Activated T-helper 1 cell treated with anti-CD3 and anti-CD28 coated beads, Interleukin-12 subunit alpha, Interleukin-12 subunit beta, Interleukin-2, Interleukin-4 antibody, amounts not matched to agents 30 ng/mL and 10 ng/mL and 1 ng/mL, durations not matched to agents 14 hours and 24 hours and 36 hours (primary cell): Measurements from ENCODE around the gene FBXL7. TPM values are rescaled to one million over a fixed set of nuclear protein-coding genes. Genes with fewer than 3 reads are reported as not detected.

ENCODE experiments used
- DNase-seq: peaks from one replicate; pipeline ENCODE4 v3.0.0; 2021; ENCODE audit warnings: low spot score
- H3K27ac Mint-ChIP-seq: one replicate; pipeline ENCODE4 v1.8.0; 2021; ENCODE audit warnings: mild to moderate bottlenecking, mixed read lengths
- H3K27me3 Mint-ChIP-seq: one replicate; pipeline ENCODE4 v1.8.0; 2022; ENCODE audit warnings: mild to moderate bottlenecking, moderate library complexity, mixed read lengths; ENCODE audit not compliant: insufficient read depth
- H3K36me3 Mint-ChIP-seq: one replicate; pipeline ENCODE4 v1.8.0; 2021; ENCODE audit warnings: low read depth, mixed read lengths
- H3K4me1 Mint-ChIP-seq: one replicate; pipeline ENCODE4 v1.8.0; 2021; ENCODE audit warnings: low read depth, mixed read lengths
- H3K4me3 Mint-ChIP-seq: one replicate; pipeline ENCODE4 v1.8.0; 2021; ENCODE audit warnings: mild to moderate bottlenecking, moderate library complexity, mixed read lengths
- H3K9me3 Mint-ChIP-seq: one replicate; pipeline ENCODE4 v1.8.0; 2021; ENCODE audit warnings: mixed read lengths
- intact Hi-C: fragments of 100-400 bp; cut with micrococcal nuclease; formaldehyde crosslinking; loops from one replicate; pipeline ENCODE4 v1.15.1; 2024
- total RNA-seq: library from RNA; stranded (reverse); gene quantifications from 2 replicates; pipeline ENCODE4 v1.2.3, GENCODE V29; 2022

FBXL7 gene
- total RNA-seq, 1 donor from 2014 or later = not detected

GRCh38 chr5:15904899-15905830, 405.2 kb downstream of the FBXL7 start:
- DNase-seq = no peak
- H3K27ac Mint-ChIP-seq = no peak overlapping the region
- no peaks in the 10 kb centered on the region for H3K36me3 Mint-ChIP-seq
- no peaks in the 10 kb centered on the region for H3K9me3 Mint-ChIP-seq
- H3K4me1 Mint-ChIP-seq = no peaks in the 10 kb centered on the region
- no peak overlapping the region for H3K4me3 Mint-ChIP-seq
- H3K27me3 Mint-ChIP-seq = no peaks in the 10 kb centered on the region
- intact Hi-C loops = no loop called here

GRCh38 chr5:15914638-15915037, 414.7 kb downstream of the FBXL7 start:
- Mint-ChIP-seq H3K27ac (no peak overlapping the region), H3K4me3 (no peak overlapping the region), H3K9me3 (peaks cover 8% of the 10 kb centered on the region), H3K4me1 (no peaks in the 10 kb centered on the region), H3K27me3 (no peaks in the 10 kb centered on the region), H3K36me3 (no peaks in the 10 kb centered on the region)
- no peak for DNase-seq
- intact Hi-C loops = no loop called here

- DNase-seq = no peak
- Mint-ChIP-seq H3K9me3 (peaks cover 8% of the 10 kb centered on the region), H3K4me1 (no peaks in the 10 kb centered on the region), H3K27ac (no peak overlapping the region), H3K27me3 (peaks cover 1% of the 10 kb centered on the region), H3K36me3 (no peaks in the 10 kb centered on the region), H3K4me3 (no peak overlapping the region)
- intact Hi-C loops = no loop called here
Observed at GRCh38 chr5:15926586-15926985, 426.6 kb downstream of the FBXL7 start.

GRCh38 chr5:15927710-15928380, 427.9 kb downstream of the FBXL7 start:
- Mint-ChIP-seq H3K4me1 (no peaks in the 10 kb centered on the region), H3K9me3 (peaks cover 18% of the 10 kb centered on the region), H3K4me3 (no peak overlapping the region), H3K36me3 (no peaks in the 10 kb centered on the region), H3K27me3 (no peaks in the 10 kb centered on the region), H3K27ac (no peak overlapping the region)
- intact Hi-C loops = no loop called here
- no peak for DNase-seq

GRCh38 chr5:15929611-15930263, 429.8 kb downstream of the FBXL7 start:
- peaks cover 19% of the 10 kb centered on the region for H3K9me3 Mint-ChIP-seq
- H3K27ac Mint-ChIP-seq = no peak overlapping the region
- intact Hi-C loops = no loop called here
- no peaks in the 10 kb centered on the region for H3K36me3 Mint-ChIP-seq
- no peaks in the 10 kb centered on the region for H3K27me3 Mint-ChIP-seq
- no peak for DNase-seq
- no peaks in the 10 kb centered on the region for H3K4me1 Mint-ChIP-seq
- H3K4me3 Mint-ChIP-seq = no peak overlapping the region

- H3K27ac Mint-ChIP-seq = no peak overlapping the region
- no peaks in the 10 kb centered on the region for H3K4me1 Mint-ChIP-seq
- H3K36me3 Mint-ChIP-seq = no peaks in the 10 kb centered on the region
- intact Hi-C loops = no loop called here
- H3K9me3 Mint-ChIP-seq = peaks cover 16% of the 10 kb centered on the region
- DNase-seq = no peak
- H3K27me3 Mint-ChIP-seq = no peaks in the 10 kb centered on the region
- H3K4me3 Mint-ChIP-seq = no peak overlapping the region
Observed at GRCh38 chr5:15932066-15932465, 432.1 kb downstream of the FBXL7 start.

GRCh38 chr5:15933259-15934207, 433.6 kb downstream of the FBXL7 start:
- Mint-ChIP-seq H3K27ac (no peak overlapping the region), H3K9me3 (peaks cover 21% of the 10 kb centered on the region), H3K27me3 (no peaks in the 10 kb centered on the region), H3K36me3 (no peaks in the 10 kb centered on the region), H3K4me3 (no peak overlapping the region), H3K4me1 (no peaks in the 10 kb centered on the region)
- intact Hi-C loops = no loop called here
- no peak for DNase-seq

GRCh38 chr5:15936505-15937245, 436.7 kb downstream of the FBXL7 start:
- Mint-ChIP-seq H3K4me1 (no peaks in the 10 kb centered on the region), H3K36me3 (no peaks in the 10 kb centered on the region), H3K27ac (no peak overlapping the region), H3K4me3 (no peak overlapping the region), H3K9me3 (peaks cover 21% of the 10 kb centered on the region), H3K27me3 (no peaks in the 10 kb centered on the region)
- intact Hi-C loops = no loop called here
- DNase-seq = no peak

- DNase-seq = no peak
- H3K27ac Mint-ChIP-seq = no peak overlapping the region
Observed at GRCh38 chr5:15937708-15938107, 437.7 kb downstream of the FBXL7 start.

GRCh38 chr5:15938186-15938585, 438.2 kb downstream of the FBXL7 start:
- no peak for DNase-seq
- no peak overlapping the region for H3K27ac Mint-ChIP-seq
- H3K4me3 Mint-ChIP-seq = no peak overlapping the region
- intact Hi-C loops = no loop called here
- peaks cover 10% of the 10 kb centered on the region for H3K9me3 Mint-ChIP-seq
- no peaks in the 10 kb centered on the region for H3K27me3 Mint-ChIP-seq
- no peaks in the 10 kb centered on the region for H3K36me3 Mint-ChIP-seq
- H3K4me1 Mint-ChIP-seq = no peaks in the 10 kb centered on the region

More at GRCh38 chr5:15937708-15938107, 437.7 kb downstream of the FBXL7 start:
- Mint-ChIP-seq H3K27me3 (no peaks in the 10 kb centered on the region), H3K36me3 (no peaks in the 10 kb centered on the region), H3K9me3 (peaks cover 12% of the 10 kb centered on the region), H3K4me1 (no peaks in the 10 kb centered on the region), H3K4me3 (no peak overlapping the region)
- intact Hi-C loops = no loop called here

GRCh38 chr5:15938961-15939360, 439.0 kb downstream of the FBXL7 start:
- no peak overlapping the region for H3K27ac Mint-ChIP-seq
- DNase-seq = no peak
- intact Hi-C loops = no loop called here
- H3K27me3 Mint-ChIP-seq = no peaks in the 10 kb centered on the region
- no peak overlapping the region for H3K4me3 Mint-ChIP-seq
- H3K4me1 Mint-ChIP-seq = no peaks in the 10 kb centered on the region
- H3K9me3 Mint-ChIP-seq = peaks cover 11% of the 10 kb centered on the region
- H3K36me3 Mint-ChIP-seq = no peaks in the 10 kb centered on the region

GRCh38 chr5:15940905-15941304, 440.9 kb downstream of the FBXL7 start:
- Mint-ChIP-seq H3K9me3 (peaks cover 17% of the 10 kb centered on the region), H3K27ac (no peak overlapping the region), H3K4me1 (no peaks in the 10 kb centered on the region), H3K4me3 (no peak overlapping the region), H3K27me3 (no peaks in the 10 kb centered on the region), H3K36me3 (no peaks in the 10 kb centered on the region)
- no peak for DNase-seq
- intact Hi-C loops = no loop called here
